Karpas-422 (cell line): ENCODE measurements around the gene SH3GL1. TPM values are rescaled to one million over a fixed set of nuclear protein-coding genes. Genes with fewer than 3 reads are reported as not detected.

ENCODE experiments used
- DNase-seq: peaks from one replicate; pipeline ENCODE4 v3.0.0-alpha.2; 2015
- H2AFZ ChIP-seq: fragments of 200-600 bp; sonication (generic); 2 replicates; pipeline ENCODE4 v1.6.1; 2014; ENCODE audit warnings: antibody characterized with exemption, low read length, mixed read lengths
- H3K27ac ChIP-seq: fragments of 200-600 bp; sonication (generic); 2 replicates; pipeline ENCODE4 v1.5.1; 2014; ENCODE audit warnings: mild to moderate bottlenecking, low read length, moderate library complexity
- H3K27me3 ChIP-seq: fragments of 200-600 bp; sonication (generic); 2 replicates; pipeline ENCODE4 v1.6.1; 2014; ENCODE audit warnings: low read length, mixed read lengths
- H3K36me3 ChIP-seq: fragments of 200-600 bp; sonication (generic); 2 replicates; pipeline ENCODE4 v1.6.1; 2014; ENCODE audit warnings: low read length, mixed read lengths; ENCODE audit not compliant: insufficient read depth
- H3K4me1 ChIP-seq: fragments of 200-600 bp; sonication (generic); 2 replicates; pipeline ENCODE4 v1.6.1; 2014; ENCODE audit warnings: mild to moderate bottlenecking, low read length, mixed read lengths
- H3K4me2 ChIP-seq: fragments of 200-600 bp; sonication (generic); 2 replicates; pipeline ENCODE4 v1.6.1; 2014; ENCODE audit warnings: low read length, low read depth, mild to moderate bottlenecking; ENCODE audit not compliant: poor library complexity, severe bottlenecking
- H3K4me3 ChIP-seq: fragments of 200-600 bp; sonication (generic); 2 replicates; pipeline ENCODE4 v1.5.1; 2014; ENCODE audit warnings: mild to moderate bottlenecking, antibody characterized with exemption, low read length, mixed read lengths
- H3K79me2 ChIP-seq: fragments of 200-600 bp; sonication (generic); 2 replicates; pipeline ENCODE4 v1.6.1; 2014; ENCODE audit warnings: mild to moderate bottlenecking, low read length, mixed read lengths
- H3K9ac ChIP-seq: fragments of 200-600 bp; sonication (generic); 2 replicates; pipeline ENCODE4 v1.6.0; 2014; ENCODE audit warnings: low read length
- H3K9me2 ChIP-seq: fragments of 200-600 bp; sonication (generic), shearing (Covaris generic); replicated peaks from 2 replicates; pipeline ENCODE4 v1.6.0; 2014; ENCODE audit warnings: mild to moderate bottlenecking, low read length, moderate library complexity; ENCODE audit not compliant: insufficient read depth
- H3K9me3 ChIP-seq: fragments of 300-700, 200-600 bp; sonication (generic); 2 replicates; pipeline ENCODE4 v1.6.1; 2014; ENCODE audit warnings: low read length, mixed read lengths
- H4K20me1 ChIP-seq: fragments of 200-600 bp; sonication (generic); 2 replicates; pipeline ENCODE4 v1.6.1; 2014; ENCODE audit warnings: mild to moderate bottlenecking, antibody characterized with exemption, low read length, low read depth; ENCODE audit not compliant: insufficient read depth
- total RNA-seq: library from RNA; depleted of rRNA; stranded (reverse); fragments of >200 nt; shearing (Covaris generic); gene quantifications from 2 replicates; pipeline ENCODE4 v1.2.3, GENCODE V29; 2014; ENCODE audit warnings: low replicate concordance

SH3GL1 gene
- total RNA-seq, 1 experiment from 2014 or later, result 13.4 TPM

- Histone ChIP-seq H3K9me2 (no peaks in the 10 kb centered on the region), H3K36me3 (no peaks in the 10 kb centered on the region), H3K27me3 (no peaks in the 10 kb centered on the region), H3K4me2 (no peak overlapping the region), H3K4me3 (no peak overlapping the region), H3K9ac (no peak overlapping the region), H3K9me3 (no peaks in the 10 kb centered on the region), H3K27ac (no peak overlapping the region), H4K20me1 (no peaks in the 10 kb centered on the region), H3K79me2 (peaks cover 8% of the 10 kb centered on the region), H2AFZ (no peak overlapping the region), H3K4me1 (peaks cover 18% of the 10 kb centered on the region)
- DNase-seq, result no peak
Observed at GRCh38 chr19:4346020-4346383, 54.3 kb downstream of the SH3GL1 start.

DNA sequence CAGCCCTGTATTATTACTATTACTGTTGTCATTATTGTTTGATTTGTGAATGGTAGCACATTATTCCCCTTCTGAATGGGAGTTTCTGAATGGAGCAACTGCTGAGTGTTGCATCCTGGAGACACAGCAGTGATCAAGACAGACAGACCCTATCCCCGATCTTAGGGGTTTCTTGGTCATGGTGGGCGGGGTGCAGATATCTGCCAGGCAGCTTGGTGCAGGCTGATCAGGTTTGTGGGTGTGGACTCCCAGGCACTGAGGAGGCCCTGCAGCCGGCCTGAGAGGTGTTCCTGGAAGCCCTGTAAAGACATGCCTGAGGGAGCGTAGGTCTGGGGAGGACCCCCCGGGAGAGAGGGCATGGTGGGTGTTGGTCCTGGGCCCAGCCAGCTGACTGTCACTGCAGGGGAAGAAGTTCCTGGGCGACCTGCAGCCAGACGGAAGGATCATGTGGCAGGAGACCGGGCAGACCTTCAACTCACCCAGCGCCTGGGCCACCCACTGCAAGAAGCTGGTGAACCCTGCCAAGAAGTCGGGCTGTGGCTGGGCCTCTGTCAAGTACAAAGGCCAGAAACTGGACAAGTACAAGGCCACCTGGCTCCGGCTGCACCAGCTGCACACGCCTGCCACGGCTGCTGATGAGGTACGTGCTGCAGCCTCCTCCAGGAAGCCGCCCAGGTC is 54.9 kb downstream of the SH3GL1 start:
- no peaks in the 10 kb centered on the region for H4K20me1 ChIP-seq
- no peaks in the 10 kb centered on the region for H3K27me3 ChIP-seq
- no peak for DNase-seq
- no peak overlapping the region for H3K27ac ChIP-seq
- H3K9me3 ChIP-seq, result no peaks in the 10 kb centered on the region
- no peak overlapping the region for H3K9ac ChIP-seq
- H3K9me2 ChIP-seq, result no peaks in the 10 kb centered on the region
- H3K4me2 ChIP-seq, result no peak overlapping the region
- no peak overlapping the region for H3K4me3 ChIP-seq
- peaks cover 8% of the 10 kb centered on the region for H3K79me2 ChIP-seq
- H2AFZ ChIP-seq, result no peak overlapping the region
- no peaks in the 10 kb centered on the region for H3K36me3 ChIP-seq
- H3K4me1 ChIP-seq, result peaks cover 18% of the 10 kb centered on the region

- H2AFZ ChIP-seq, result peak within 1 kb of the TSS; percentile 94
- H3K4me2 ChIP-seq, result peak within 1 kb of the TSS; percentile 100
- peak within 1 kb of the TSS; percentile 94 for H3K9ac ChIP-seq
- peak within 1 kb of the TSS; percentile 92 for H3K4me3 ChIP-seq
- peak; percentile 95 for DNase-seq
- H3K27me3 ChIP-seq, result no peaks in the 10 kb centered on the region
- peak within 1 kb of the TSS; percentile 84 for H3K27ac ChIP-seq
- peaks cover 19% of the 10 kb centered on the region for H3K4me1 ChIP-seq
- no peaks in the 10 kb centered on the region for H3K9me2 ChIP-seq
- H4K20me1 ChIP-seq, result no peaks in the 10 kb centered on the region
- H3K79me2 ChIP-seq, result peaks cover 8% of the 10 kb centered on the region
- H3K9me3 ChIP-seq, result no peaks in the 10 kb centered on the region
- no peaks in the 10 kb centered on the region for H3K36me3 ChIP-seq
Observed at GRCh38 chr19:4343370-4344307, 56.7 kb downstream of the SH3GL1 start, which contains the start of gene MPND. MPND (plus strand) TSS chr19:4343562; CDS start chr19:4343594, 32 bp downstream.

GRCh38 chr19:4342615-4343369 is 57.6 kb downstream of the SH3GL1 start:
- peak; percentile 99 for DNase-seq
- Histone ChIP-seq H2AFZ (peak overlapping the region; percentile 94), H4K20me1 (no peaks in the 10 kb centered on the region), H3K9me2 (no peaks in the 10 kb centered on the region), H3K4me2 (peak overlapping the region; percentile 100), H3K79me2 (peaks cover 8% of the 10 kb centered on the region), H3K4me3 (peak overlapping the region; percentile 92), H3K36me3 (no peaks in the 10 kb centered on the region), H3K27me3 (no peaks in the 10 kb centered on the region), H3K4me1 (peaks cover 27% of the 10 kb centered on the region), H3K27ac (peak overlapping the region; percentile 84), H3K9ac (peak overlapping the region; percentile 94), H3K9me3 (no peaks in the 10 kb centered on the region)

GRCh38 chr19:4342314-4342614 is 58.1 kb downstream of the SH3GL1 start:
- no peak for DNase-seq
- H3K4me2 ChIP-seq, result peak overlapping the region; percentile 88
- H3K27ac ChIP-seq, result peak overlapping the region; percentile 33; the same call in 1 of the 2 replicates
- peak overlapping the region; percentile 72 for H3K4me3 ChIP-seq
- H3K36me3 ChIP-seq, result no peaks in the 10 kb centered on the region
- H2AFZ ChIP-seq, result peak overlapping the region; percentile 93
- H3K27me3 ChIP-seq, result no peaks in the 10 kb centered on the region
- H3K4me1 ChIP-seq, result peaks cover 27% of the 10 kb centered on the region
- no peaks in the 10 kb centered on the region for H3K9me3 ChIP-seq
- H4K20me1 ChIP-seq, result no peaks in the 10 kb centered on the region
- H3K9ac ChIP-seq, result peak overlapping the region; percentile 80
- H3K79me2 ChIP-seq, result peaks cover 8% of the 10 kb centered on the region
- no peaks in the 10 kb centered on the region for H3K9me2 ChIP-seq

DNA sequence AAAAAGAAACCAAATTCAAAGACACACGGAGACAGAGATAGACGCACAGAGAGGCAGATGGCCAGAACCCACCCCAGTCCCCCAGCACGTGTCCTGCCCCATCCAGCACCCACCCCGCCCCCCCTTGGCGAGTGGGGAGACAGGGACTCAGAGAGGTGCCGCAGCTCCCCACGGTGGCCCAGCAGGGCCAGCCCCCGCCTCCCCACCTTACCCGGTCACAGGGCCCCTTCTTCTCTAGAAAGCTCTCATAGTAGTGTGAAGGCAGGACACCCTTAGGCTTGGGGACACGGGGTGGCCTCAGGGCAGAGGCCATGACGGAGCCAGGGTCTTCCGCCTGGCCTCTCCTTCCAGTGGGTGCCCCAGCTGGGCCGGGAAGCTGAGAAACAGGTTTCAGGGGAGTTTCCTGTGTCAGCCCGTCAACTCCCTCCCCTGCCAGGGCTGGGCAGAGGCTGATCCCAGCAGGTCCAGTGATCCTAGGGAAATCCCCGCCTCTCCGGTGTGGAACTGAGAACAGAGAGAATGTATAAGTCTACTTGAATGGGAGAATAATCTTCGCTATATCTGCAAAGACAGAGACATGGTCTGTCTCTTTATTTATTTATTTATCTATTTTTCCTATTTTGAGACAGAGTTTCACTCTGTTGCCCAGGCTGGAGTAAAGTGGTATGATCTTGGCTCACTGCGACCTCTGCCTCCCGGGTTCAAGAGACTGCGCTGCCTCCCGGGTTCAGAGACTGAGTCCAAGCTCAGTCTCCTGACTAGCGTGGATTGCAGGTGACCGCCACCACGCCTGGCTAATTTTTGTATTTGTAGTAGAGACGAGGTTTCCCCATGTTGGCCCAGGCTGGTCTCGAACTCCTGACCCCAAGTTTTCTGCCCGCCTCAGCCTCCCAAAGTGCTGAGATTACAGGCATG is 61.6 kb downstream of the SH3GL1 start, which contains the start of gene STAP2:
Gene STAP2 (minus strand): TSS at position 387 of the 915 bp plus-strand sequence. CDS start 74 bp downstream, at position 313.
- peak within 1 kb of the TSS; percentile 64 for H3K4me3 ChIP-seq
- DNase-seq, result no peak
- no peaks in the 10 kb centered on the region for H4K20me1 ChIP-seq
- peak within 1 kb of the TSS; percentile 74 for H3K9ac ChIP-seq
- peak within 1 kb of the TSS; percentile 96 for H2AFZ ChIP-seq
- H3K27me3 ChIP-seq, result no peaks in the 10 kb centered on the region
- H3K36me3 ChIP-seq, result no peaks in the 10 kb centered on the region
- H3K79me2 ChIP-seq, result no peaks in the 10 kb centered on the region; the same call in 1 of the 2 replicates
- H3K4me1 ChIP-seq, result peaks cover 20% of the 10 kb centered on the region
- H3K27ac ChIP-seq, result no peak within 1 kb of the TSS
- no peaks in the 10 kb centered on the region for H3K9me3 ChIP-seq
- H3K4me2 ChIP-seq, result peak within 1 kb of the TSS; percentile 77
- no peaks in the 10 kb centered on the region for H3K9me2 ChIP-seq

GRCh38 chr19:4337906-4338440 is 62.4 kb downstream of the SH3GL1 start:
- no peaks in the 10 kb centered on the region for H3K27me3 ChIP-seq
- peak overlapping the region; percentile 74 for H3K9ac ChIP-seq
- no peaks in the 10 kb centered on the region for H3K9me3 ChIP-seq
- peak overlapping the region; percentile 96; the same call in 1 of the 2 replicates for H2AFZ ChIP-seq
- DNase-seq, result no peak
- H4K20me1 ChIP-seq, result no peaks in the 10 kb centered on the region
- peak overlapping the region; percentile 64 for H3K4me3 ChIP-seq
- no peaks in the 10 kb centered on the region for H3K9me2 ChIP-seq
- H3K4me1 ChIP-seq, result peaks cover 17% of the 10 kb centered on the region
- H3K36me3 ChIP-seq, result no peaks in the 10 kb centered on the region
- H3K79me2 ChIP-seq, result no peaks in the 10 kb centered on the region
- H3K27ac ChIP-seq, result no peak overlapping the region
- H3K4me2 ChIP-seq, result peak overlapping the region; percentile 77
